Ascending aorta (tissue), 2 donors: ENCODE measurements around the gene POU2F3. TPM values are rescaled to one million over a fixed set of nuclear protein-coding genes. Genes with fewer than 3 reads are reported as not detected.

ENCODE experiments used
- DNase-seq, 2 donors: peaks; one replicate each; pipeline ENCODE4 v3.0.0-alpha.2; 2019; ENCODE audit warnings: low spot score in 2 of 2
- H3K27ac ChIP-seq, 2 donors: fragments of 200-600 bp; sonication (generic); one replicate each; pipeline ENCODE4 v1.5.1; 2016 to 2017; ENCODE audit warnings: mild to moderate bottlenecking in 1 of 2
- H3K27me3 ChIP-seq: fragments of 200-600 bp; sonication (generic); one replicate; pipeline ENCODE4 v1.5.1; 2017
- H3K36me3 ChIP-seq, 2 donors: fragments of 200-600 bp; sonication (generic); one replicate each; pipeline ENCODE4 v1.5.1; 2016
- H3K4me1 ChIP-seq, 2 donors: fragments of 200-600 bp; sonication (generic); one replicate each; pipeline ENCODE4 v1.5.1; 2016 to 2017; ENCODE audit warnings: mild to moderate bottlenecking in 1 of 2
- H3K4me3 ChIP-seq, 2 donors: fragments of 200-600 bp; sonication (generic); one replicate each; pipeline ENCODE4 v1.5.1; 2016 to 2017; ENCODE audit warnings: mild to moderate bottlenecking in 1 of 2
- H3K9me3 ChIP-seq, 2 donors: fragments of 200-600 bp; sonication (generic); one replicate each; pipeline ENCODE4 v1.5.1; 2016
- intact Hi-C: fragments of 100-400 bp; cut with DNase I; formaldehyde crosslinking; loops from one replicate; pipeline ENCODE4 v1.15.1; 2023
- total RNA-seq: library from RNA; depleted of rRNA; stranded (reverse); fragments of >200 nt; gene quantifications from one replicate; pipeline ENCODE4 v1.1.0, GENCODE V29; 2016
- TF ChIP-seq, protein P1 (sequence below), 3 experiments: fragments of 200-600 bp in 2 of 3; fragments of 450-650 bp in 1 of 3; sonication (generic) in 2 of 3; IDR thresholded peaks; one replicate each; pipeline ENCODE4 v1.5.1; 2016 to 2019; ENCODE audit warnings: antibody characterized with exemption in 3 of 3, mild to moderate bottlenecking in 1 of 3, moderate library complexity in 1 of 3

The POU2F3 gene
- total RNA-seq, result not detected

DNA sequence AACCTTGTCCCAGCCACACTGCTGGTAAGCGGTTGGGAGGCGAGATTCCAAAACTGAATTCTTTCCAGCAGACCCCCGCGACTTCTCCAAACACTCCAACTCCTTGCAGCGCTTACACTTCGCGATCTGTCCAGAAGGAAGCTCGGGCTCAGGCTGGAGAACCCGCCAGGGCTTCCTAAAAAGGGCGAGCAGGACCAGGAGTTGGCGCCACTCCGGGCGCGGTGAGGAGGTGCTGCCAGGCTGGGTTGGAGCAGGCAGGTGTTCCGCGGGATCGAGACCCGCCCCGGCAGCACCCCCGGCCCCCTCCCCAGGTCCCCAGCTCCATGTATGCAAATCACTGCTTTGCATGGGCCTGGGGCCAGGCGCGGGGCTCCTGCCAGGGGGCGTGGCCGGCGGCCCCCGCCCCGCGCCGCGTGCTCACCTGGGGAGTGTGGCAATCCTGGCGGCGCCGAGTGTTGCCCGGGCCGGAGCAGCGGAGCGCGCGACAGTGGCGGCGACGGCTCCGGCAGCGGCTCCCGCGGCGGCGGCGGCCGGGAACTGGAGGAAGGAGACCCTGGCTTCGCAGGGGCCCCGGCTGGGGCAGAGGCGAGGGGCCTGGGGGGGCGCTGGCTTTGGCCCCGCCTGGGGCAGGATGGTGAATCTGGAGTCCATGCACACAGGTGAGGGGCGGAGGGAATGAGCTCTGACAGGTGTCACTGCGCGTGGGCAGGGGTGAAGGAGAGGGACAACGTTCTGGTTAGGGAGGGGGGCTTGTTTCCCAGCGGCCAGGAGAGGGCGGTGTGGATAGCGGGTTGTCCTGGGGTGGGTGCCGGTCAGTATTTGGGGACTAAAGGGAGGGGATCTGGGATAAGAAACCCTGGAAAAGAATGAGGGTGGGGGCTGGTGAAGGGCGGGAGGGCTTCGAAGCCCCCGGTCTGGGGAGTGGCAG lies at the start of gene POU2F3:
POU2F3 (plus strand) TSS at position 428 of the 928 bp plus-strand sequence; CDS start at position 632, 204 bp downstream.
- no peak within 1 kb of the TSS for H3K27ac ChIP-seq
- TF ChIP-seq, protein P1, sequence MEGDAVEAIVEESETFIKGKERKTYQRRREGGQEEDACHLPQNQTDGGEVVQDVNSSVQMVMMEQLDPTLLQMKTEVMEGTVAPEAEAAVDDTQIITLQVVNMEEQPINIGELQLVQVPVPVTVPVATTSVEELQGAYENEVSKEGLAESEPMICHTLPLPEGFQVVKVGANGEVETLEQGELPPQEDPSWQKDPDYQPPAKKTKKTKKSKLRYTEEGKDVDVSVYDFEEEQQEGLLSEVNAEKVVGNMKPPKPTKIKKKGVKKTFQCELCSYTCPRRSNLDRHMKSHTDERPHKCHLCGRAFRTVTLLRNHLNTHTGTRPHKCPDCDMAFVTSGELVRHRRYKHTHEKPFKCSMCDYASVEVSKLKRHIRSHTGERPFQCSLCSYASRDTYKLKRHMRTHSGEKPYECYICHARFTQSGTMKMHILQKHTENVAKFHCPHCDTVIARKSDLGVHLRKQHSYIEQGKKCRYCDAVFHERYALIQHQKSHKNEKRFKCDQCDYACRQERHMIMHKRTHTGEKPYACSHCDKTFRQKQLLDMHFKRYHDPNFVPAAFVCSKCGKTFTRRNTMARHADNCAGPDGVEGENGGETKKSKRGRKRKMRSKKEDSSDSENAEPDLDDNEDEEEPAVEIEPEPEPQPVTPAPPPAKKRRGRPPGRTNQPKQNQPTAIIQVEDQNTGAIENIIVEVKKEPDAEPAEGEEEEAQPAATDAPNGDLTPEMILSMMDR (IDR thresholded peaks at IDR 0.05), result no peak
- no peak within 1 kb of the TSS for H3K4me3 ChIP-seq
- H3K36me3 ChIP-seq, result no peaks in the 10 kb centered on the region
- H3K27me3 ChIP-seq, result peaks cover 12% of the 10 kb centered on the region
- H3K9me3 ChIP-seq, result no peaks in the 10 kb centered on the region
- no peaks in the 10 kb centered on the region for H3K4me1 ChIP-seq
- intact Hi-C loops, result no loop called here
- no peak for DNase-seq

DNA sequence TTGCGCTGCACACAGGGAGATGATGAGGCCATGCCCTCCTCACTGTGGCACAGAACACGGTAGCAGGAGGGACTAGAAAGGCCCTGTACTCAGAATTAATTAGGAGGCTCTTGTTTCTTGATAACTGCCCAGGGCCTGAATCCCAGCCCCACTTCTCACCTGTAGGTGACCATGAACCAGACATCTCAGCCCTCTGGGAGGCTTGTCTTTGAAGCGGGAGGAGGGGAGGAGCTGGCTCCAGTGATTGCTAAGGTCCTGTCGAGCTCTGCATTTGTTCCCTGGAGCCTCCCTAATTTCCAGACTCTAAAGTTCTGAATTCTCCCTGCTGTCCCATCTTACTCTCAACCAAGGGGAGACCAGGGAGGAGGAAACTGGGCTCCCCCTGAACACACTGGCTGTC lies 48.9 kb upstream of the POU2F3 start:
- H3K27me3 ChIP-seq, result no peaks in the 10 kb centered on the region
- no peak overlapping the region for H3K27ac ChIP-seq
- intact Hi-C loops, result no loop called here
- H3K4me3 ChIP-seq, result no peak overlapping the region
- H3K36me3 ChIP-seq, result no peaks in the 10 kb centered on the region
- TF ChIP-seq, protein P1 (IDR thresholded peaks at IDR 0.05), result no peak
- no peak for DNase-seq
- no peaks in the 10 kb centered on the region for H3K9me3 ChIP-seq
- H3K4me1 ChIP-seq, result no peaks in the 10 kb centered on the region

GRCh38 chr11:120192831-120193625 lies 46.9 kb upstream of the POU2F3 start:
- TF ChIP-seq, protein P1 (IDR thresholded peaks at IDR 0.05), result no peak

DNA sequence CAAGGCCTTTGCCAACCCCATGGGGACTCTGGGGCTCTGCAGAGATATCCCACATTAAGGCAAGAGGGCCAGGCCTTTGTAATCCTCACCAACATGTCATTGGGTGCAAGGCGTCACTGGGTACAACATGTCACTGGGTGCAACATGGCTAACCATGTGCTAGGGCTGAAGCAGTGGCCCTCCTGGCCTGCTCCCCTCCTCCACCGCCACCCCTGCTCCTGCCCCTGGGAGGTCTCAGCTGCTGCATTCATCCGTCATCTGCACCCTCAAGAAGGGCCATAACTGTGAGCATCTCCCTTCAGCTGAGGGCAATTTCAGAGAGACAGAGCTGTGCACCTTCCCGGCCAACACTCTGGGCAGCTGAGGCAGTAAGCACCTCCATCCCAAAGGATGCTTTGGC lies 45.8 kb upstream of the POU2F3 start:
- Histone ChIP-seq H3K27ac (no peak overlapping the region), H3K36me3 (no peaks in the 10 kb centered on the region), H3K4me1 (no peaks in the 10 kb centered on the region), H3K9me3 (no peaks in the 10 kb centered on the region), H3K4me3 (no peak overlapping the region), H3K27me3 (no peaks in the 10 kb centered on the region)
- DNase-seq, result no peak
- intact Hi-C loops, result no loop called here
- TF ChIP-seq, protein P1 (IDR thresholded peaks at IDR 0.05), result no peak

More at GRCh38 chr11:120192831-120193625, 46.9 kb upstream of the POU2F3 start:
- Histone ChIP-seq H3K36me3 (no peaks in the 10 kb centered on the region), H3K4me3 (no peak overlapping the region), H3K27me3 (no peaks in the 10 kb centered on the region), H3K9me3 (no peaks in the 10 kb centered on the region), H3K4me1 (no peaks in the 10 kb centered on the region), H3K27ac (no peak overlapping the region)
- DNase-seq, result no peak
- intact Hi-C loops, result no loop called here

DNA sequence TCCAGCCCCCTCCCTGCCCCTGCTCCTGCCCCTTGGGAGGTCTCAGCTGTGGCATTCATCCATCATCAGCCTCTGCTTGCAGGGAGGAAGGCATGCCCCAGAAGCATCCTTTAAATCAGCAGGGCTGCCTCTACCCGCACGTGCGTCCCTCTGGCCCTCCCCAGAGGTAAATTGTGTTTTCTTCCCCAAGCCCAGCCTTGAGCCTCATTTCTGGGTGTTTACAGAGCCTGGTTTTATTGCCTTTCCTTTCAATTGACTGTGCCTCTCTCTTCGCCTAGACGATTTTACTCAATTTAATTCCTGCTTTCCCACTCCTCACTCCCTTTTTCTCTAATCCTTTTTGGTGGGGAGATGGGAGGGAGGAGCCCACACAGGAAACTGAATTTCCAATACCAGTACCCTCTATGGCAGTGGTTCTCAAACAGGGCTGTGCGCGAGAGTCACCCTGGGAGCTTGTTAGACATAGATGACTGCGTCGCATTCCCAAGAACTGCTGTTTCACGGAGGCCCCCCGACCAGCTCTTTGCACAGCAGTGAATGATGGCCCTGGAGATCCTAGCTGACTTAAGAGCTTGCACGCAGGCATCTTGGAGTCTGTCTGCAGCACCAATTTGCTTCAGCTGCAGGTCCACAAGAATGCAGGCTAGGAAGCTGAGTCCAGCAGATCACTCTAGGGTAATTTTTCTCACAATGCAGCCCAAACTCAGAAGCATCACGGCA lies 44.2 kb upstream of the POU2F3 start:
- Histone ChIP-seq H3K4me1 (no peaks in the 10 kb centered on the region), H3K27ac (no peak overlapping the region), H3K9me3 (no peaks in the 10 kb centered on the region), H3K27me3 (no peaks in the 10 kb centered on the region), H3K36me3 (no peaks in the 10 kb centered on the region), H3K4me3 (no peak overlapping the region)
- no peak for DNase-seq
- intact Hi-C loops, result no loop called here
- TF ChIP-seq, protein P1 (IDR thresholded peaks at IDR 0.05), result no peak
